Neural progenitor cell (in vitro differentiated cells): ENCODE measurements around the gene HMSD. TPM values are rescaled to one million over a fixed set of nuclear protein-coding genes. Genes with fewer than 3 reads are reported as not detected.

ENCODE experiments used
- DNase-seq: peaks from one replicate; pipeline ENCODE4 v3.0.0-alpha.2; 2016; ENCODE audit warnings: low spot score
- H2AFZ ChIP-seq: fragments of 200-600 bp; sonication (generic); replicated peaks from 2 replicates; pipeline ENCODE4 v1.6.1; 2016; ENCODE audit warnings: antibody characterized with exemption
- H3F3A ChIP-seq: fragments of 200-600 bp; sonication (generic); 2 replicates; pipeline ENCODE4 v1.6.1; 2016; ENCODE audit warnings: antibody characterized with exemption, low read depth
- H3K27ac ChIP-seq: fragments of 200-600 bp; sonication (generic); 2 replicates; pipeline ENCODE4 v1.5.1; 2016; ENCODE audit warnings: mild to moderate bottlenecking
- H3K27me3 ChIP-seq: fragments of 200-600 bp; sonication (generic); 2 replicates; pipeline ENCODE4 v1.6.1; 2016; ENCODE audit warnings: mild to moderate bottlenecking, moderate library complexity
- H3K36me3 ChIP-seq: fragments of 200-600 bp; sonication (generic); 2 replicates; pipeline ENCODE4 v1.5.1; 2016
- H3K4me1 ChIP-seq: fragments of 200-600 bp; sonication (generic); 2 replicates; pipeline ENCODE4 v1.6.1; 2016; ENCODE audit warnings: mixed run types
- H3K4me2 ChIP-seq: fragments of 200-600 bp; sonication (generic); 2 replicates; pipeline ENCODE4 v1.6.1; 2016
- H3K4me3 ChIP-seq: fragments of 200-600 bp; sonication (generic); 2 replicates; pipeline ENCODE4 v1.5.1; 2016
- H3K79me2 ChIP-seq: fragments of 200-600 bp; sonication (generic); 2 replicates; pipeline ENCODE4 v1.6.1; 2016; ENCODE audit warnings: low read depth
- H3K9ac ChIP-seq: fragments of 200-600 bp; sonication (generic); 2 replicates; pipeline ENCODE4 v1.6.1; 2016
- H3K9me3 ChIP-seq: fragments of 200-600 bp; sonication (generic); 2 replicates; pipeline ENCODE4 v1.5.1; 2016; ENCODE audit warnings: low read depth
- H4K20me1 ChIP-seq: fragments of 200-600 bp; sonication (generic); 2 replicates; pipeline ENCODE4 v1.6.1; 2016; ENCODE audit warnings: low read depth
- H3K27ac Mint-ChIP-seq: 3 replicates; pipeline ENCODE4 v1.8.0; 2021; ENCODE audit warnings: mixed read lengths
- H3K27me3 Mint-ChIP-seq: 2 replicates; pipeline ENCODE4 v1.8.0; 2022; ENCODE audit warnings: low read depth, mild to moderate bottlenecking, inconsistent platforms, moderate library complexity, mixed read lengths; ENCODE audit not compliant: insufficient read depth
- H3K36me3 Mint-ChIP-seq: 3 replicates; pipeline ENCODE4 v1.8.0; 2021; ENCODE audit warnings: mixed read lengths
- H3K4me1 Mint-ChIP-seq: 3 replicates; pipeline ENCODE4 v1.8.0; 2021; ENCODE audit warnings: mixed read lengths
- H3K4me3 Mint-ChIP-seq: 3 replicates; pipeline ENCODE4 v1.8.0; 2021; ENCODE audit warnings: mild to moderate bottlenecking, moderate library complexity, mixed read lengths
- H3K9me3 Mint-ChIP-seq: 3 replicates; pipeline ENCODE4 v1.8.0; 2020; ENCODE audit warnings: mixed read lengths
- CTCF ChIP-seq: fragments of 200-600 bp; sonication (generic); IDR thresholded peaks from 2 replicates; pipeline ENCODE4 v1.5.1; 2017; ENCODE audit warnings: antibody characterized with exemption, mild to moderate bottlenecking
- EZH2 ChIP-seq: fragments of 200-600 bp; sonication (generic); IDR thresholded peaks from 2 replicates; pipeline ENCODE4 v1.6.1; 2017; ENCODE audit warnings: antibody characterized with exemption, mild to moderate bottlenecking, moderate library complexity
- EZH2phosphoT487 ChIP-seq: fragments of 200-600 bp; sonication (generic); IDR thresholded peaks from 2 replicates; pipeline ENCODE4 v1.6.1; 2017; ENCODE audit warnings: antibody characterized with exemption
- total RNA-seq: library from RNA; depleted of rRNA; stranded (reverse); fragments of >200 nt; gene quantifications from 2 replicates; pipeline ENCODE4 v1.2.3, GENCODE V29; 2015; ENCODE audit warnings: low replicate concordance

The HMSD gene
- total RNA-seq, 1 donor from 2014 or later: 0.88 TPM

GRCh38 chr18:63969942-63970808 lies 21.1 kb downstream of the HMSD start, which contains the start of gene SERPINB8:
Gene SERPINB8, plus strand, starts transcription at chr18:63970081. Its CDS starts 8,228 bp downstream, at chr18:63978309.
- Histone ChIP-seq H3F3A (peaks cover 16% of the 10 kb centered on the region), H3K27me3 (peaks cover 8% of the 10 kb centered on the region), H3K36me3 (no peaks in the 10 kb centered on the region), H3K4me1 (peaks cover 10% of the 10 kb centered on the region), H3K79me2 (no peaks in the 10 kb centered on the region), H4K20me1 (no peaks in the 10 kb centered on the region), H3K4me2 (peak within 1 kb of the TSS; percentile 85), H2AFZ (peak within 1 kb of the TSS; percentile 83), H3K9ac (peak within 1 kb of the TSS; percentile 65), H3K27ac (peak within 1 kb of the TSS; percentile 40), H3K4me3 (peak within 1 kb of the TSS; percentile 73), H3K9me3 (no peaks in the 10 kb centered on the region)
- TF ChIP-seq CTCF (no peak), EZH2 (no peak), EZH2phosphoT487 (no peak)
- Mint-ChIP-seq H3K27me3 (peaks cover 6% of the 10 kb centered on the region), H3K4me3 (peak within 1 kb of the TSS; percentile 96), H3K4me1 (peaks cover 23% of the 10 kb centered on the region), H3K9me3 (no peaks in the 10 kb centered on the region), H3K27ac (peak within 1 kb of the TSS; percentile 93), H3K36me3 (no peaks in the 10 kb centered on the region)
- DNase-seq: peak; percentile 93

- H3K79me2 ChIP-seq: no peaks in the 10 kb centered on the region
- H3K27me3 ChIP-seq: peaks cover 14% of the 10 kb centered on the region
- H3K4me3 Mint-ChIP-seq: peak overlapping the region; percentile 96
- peaks cover 16% of the 10 kb centered on the region for H3F3A ChIP-seq
- peak overlapping the region; percentile 93 for H3K27ac Mint-ChIP-seq
- no peaks in the 10 kb centered on the region for H4K20me1 ChIP-seq
- no peaks in the 10 kb centered on the region for H3K9me3 Mint-ChIP-seq
- H3K9ac ChIP-seq: peak overlapping the region; percentile 25
- H3K4me3 ChIP-seq: peak overlapping the region; percentile 73
- H3K36me3 ChIP-seq: no peaks in the 10 kb centered on the region
- peaks cover 6% of the 10 kb centered on the region for H3K27me3 Mint-ChIP-seq
- H3K4me1 ChIP-seq: peaks cover 10% of the 10 kb centered on the region
- H3K4me1 Mint-ChIP-seq: peaks cover 20% of the 10 kb centered on the region
- no peak for TF ChIP-seq EZH2phosphoT487
- TF ChIP-seq CTCF: no peak
- TF ChIP-seq EZH2: no peak
- H3K9me3 ChIP-seq: no peaks in the 10 kb centered on the region
- H3K4me2 ChIP-seq: peak overlapping the region; percentile 85
- H2AFZ ChIP-seq: peak overlapping the region; percentile 83
- no peaks in the 10 kb centered on the region for H3K36me3 Mint-ChIP-seq
- peak overlapping the region; percentile 33 for H3K27ac ChIP-seq
- DNase-seq: peak; percentile 48
Measured at GRCh38 chr18:63970809-63971205, 21.7 kb downstream of the HMSD start.

GRCh38 chr18:63971320-63972001 lies 22.4 kb downstream of the HMSD start:
- Histone ChIP-seq H3K9ac (no peak overlapping the region), H3K79me2 (no peaks in the 10 kb centered on the region), H3K36me3 (no peaks in the 10 kb centered on the region), H4K20me1 (no peaks in the 10 kb centered on the region), H3K27me3 (peaks cover 18% of the 10 kb centered on the region), H3K9me3 (no peaks in the 10 kb centered on the region), H3K27ac (peak overlapping the region; percentile 33), H3F3A (peaks cover 16% of the 10 kb centered on the region), H3K4me1 (peaks cover 10% of the 10 kb centered on the region), H2AFZ (peak overlapping the region; percentile 83), H3K4me3 (peak overlapping the region; percentile 73), H3K4me2 (peak overlapping the region; percentile 85)
- Mint-ChIP-seq H3K9me3 (no peaks in the 10 kb centered on the region), H3K36me3 (no peaks in the 10 kb centered on the region), H3K4me3 (peak overlapping the region; percentile 96), H3K27ac (peak overlapping the region; percentile 93), H3K27me3 (peaks cover 6% of the 10 kb centered on the region), H3K4me1 (peaks cover 19% of the 10 kb centered on the region)
- TF ChIP-seq EZH2phosphoT487: no peak
- no peak for TF ChIP-seq CTCF
- no peak for TF ChIP-seq EZH2
- no peak for DNase-seq
